PC-9 (cell line): ENCODE measurements around the gene CREBBP. TPM values are rescaled to one million over a fixed set of nuclear protein-coding genes. Genes with fewer than 3 reads are reported as not detected.

ENCODE experiments used
- BruUV-seq: library from RNA; stranded (reverse); fragments of 400-500 nt; replicated peaks from 2 replicates; lab custom pipeline; 2021; lab: Mats Ljungman, UMichigan
- CTCF ChIA-PET: fragments of 300-600 bp; sonication (Branson Sonifier 250); formaldehyde crosslinking; loops from one replicate; lab custom pipeline; 2022; ENCODE audit warnings: antibody characterized with exemption; lab: Charles Lee
- POLR2A ChIA-PET: fragments of 300-600 bp; sonication (Branson Sonifier 250); formaldehyde crosslinking; loops from one replicate; lab custom pipeline; 2022; ENCODE audit warnings: antibody characterized with exemption; ENCODE audit not compliant: unreplicated experiment; lab: Charles Lee
- DNase-seq, 2 experiments: peaks; one replicate each; pipeline versions ENCODE4 v3.0.0 to v3.0.0-alpha.2; 2015 to 2022; ENCODE audit warnings: mixed read lengths in 1 of 2
- H2AFZ ChIP-seq: fragments of 200-600 bp; sonication (generic); 2 replicates; pipeline ENCODE4 v1.8.1; 2017; ENCODE audit warnings: antibody characterized with exemption
- H3F3A ChIP-seq: fragments of 200-600 bp; sonication (generic); 2 replicates; pipeline ENCODE4 v1.8.1; 2017; ENCODE audit warnings: antibody characterized with exemption, mild to moderate bottlenecking, low read depth; ENCODE audit not compliant: insufficient read depth
- H3K27ac ChIP-seq: fragments of 200-600 bp; sonication (generic); 2 replicates; pipeline ENCODE4 v1.6.1; 2016; ENCODE audit warnings: mixed run types
- H3K27me3 ChIP-seq: fragments of 200-600 bp; sonication (generic); 2 replicates; pipeline ENCODE4 v1.6.1; 2016; ENCODE audit warnings: low read depth, mixed run types; ENCODE audit not compliant: insufficient read depth
- H3K36me3 ChIP-seq: fragments of 200-600 bp; sonication (generic); 2 replicates; pipeline ENCODE4 v1.6.1; 2016; ENCODE audit warnings: low read depth, mixed run types
- H3K4me1 ChIP-seq: fragments of 200-600 bp; sonication (generic); replicated peaks from 2 replicates; pipeline ENCODE4 v1.6.1; 2016; ENCODE audit warnings: mixed run types; ENCODE audit not compliant: insufficient read depth
- H3K4me2 ChIP-seq: fragments of 200-600 bp; sonication (generic); 2 replicates; pipeline ENCODE4 v1.6.1; 2017; ENCODE audit warnings: mixed run types
- H3K4me3 ChIP-seq: fragments of 200-600 bp; sonication (generic); 2 replicates; pipeline ENCODE4 v1.6.1; 2016; ENCODE audit warnings: mixed run types
- H3K79me2 ChIP-seq: fragments of 200-600 bp; sonication (generic); 2 replicates; pipeline ENCODE4 v1.6.1; 2017; ENCODE audit warnings: low read depth, mixed run types
- H3K9me2 ChIP-seq: fragments of 200-600 bp; sonication (generic); 2 replicates; pipeline ENCODE4 v1.8.1; 2017; ENCODE audit warnings: mild to moderate bottlenecking; ENCODE audit not compliant: insufficient read depth
- H3K9me3 ChIP-seq: fragments of 200-600 bp; sonication (generic); 2 replicates; pipeline ENCODE4 v1.8.1; 2016; ENCODE audit warnings: low read depth; ENCODE audit not compliant: insufficient read depth
- H4K20me1 ChIP-seq: fragments of 200-600 bp; sonication (generic); 2 replicates; pipeline ENCODE4 v1.8.1; 2017; ENCODE audit not compliant: insufficient read depth
- CTCF ChIP-seq: fragments of 200-600 bp; sonication (generic); conservative IDR thresholded peaks from 2 replicates; pipeline ENCODE4 v1.6.1; 2017; ENCODE audit warnings: mixed run types, antibody characterized with exemption, mild to moderate bottlenecking, moderate library complexity
- EZH2 ChIP-seq: fragments of 200-600 bp; sonication (generic); IDR thresholded peaks from 2 replicates; pipeline ENCODE4 v1.8.0; 2017; ENCODE audit warnings: antibody characterized with exemption, low read depth
- intact Hi-C: fragments of 100-400 bp; cut with micrococcal nuclease; formaldehyde crosslinking; loops from one replicate; pipeline ENCODE4 v1.10.0; 2022; ENCODE audit not compliant: unreplicated experiment
- total RNA-seq: library from RNA; stranded (reverse); gene quantifications from 2 replicates; pipeline ENCODE4 v1.2.3, GENCODE V29; 2021

The CREBBP gene
- total RNA-seq, 1 experiment from 2014 or later = 74.9 TPM

DNA sequence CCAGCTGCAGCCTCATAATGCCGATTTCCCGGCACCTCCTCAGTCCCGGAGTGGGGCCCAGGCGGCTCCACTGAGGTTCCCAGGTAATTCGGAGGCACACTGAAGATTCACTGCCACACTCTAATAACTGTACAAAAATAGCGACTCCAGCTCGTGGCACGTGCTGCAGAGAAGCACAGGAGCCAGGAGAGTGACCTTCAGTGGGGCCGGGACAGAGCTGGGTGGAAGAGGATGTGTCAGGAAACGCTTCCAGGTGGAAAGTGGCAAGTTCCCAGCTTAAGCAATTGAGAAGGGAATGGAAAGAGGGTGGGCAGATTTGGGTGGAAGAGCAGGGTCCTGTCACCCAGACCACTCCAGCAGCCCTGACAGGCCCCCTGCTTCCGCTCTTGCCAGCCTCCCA is 160.1 kb downstream of the CREBBP start:
- no peaks in the 10 kb centered on the region for H3K9me2 ChIP-seq
- BruUV-seq = no TSS peak
- 0 out of 2 replicates have a peak, but pooled peaks cover 3% of the 10 kb centered on the region for H4K20me1 ChIP-seq
- H3K9me3 ChIP-seq = no peaks in the 10 kb centered on the region
- intact Hi-C loops = no loop called here
- no peak overlapping the region for H3K4me3 ChIP-seq
- no peak overlapping the region for H2AFZ ChIP-seq
- CTCF ChIA-PET = no interaction called here
- no peaks in the 10 kb centered on the region for H3K27me3 ChIP-seq
- no peak overlapping the region for H3K4me2 ChIP-seq
- peaks cover 6% of the 10 kb centered on the region; the same call in 1 of the 2 replicates for H3F3A ChIP-seq
- H3K4me1 ChIP-seq = peaks cover 10% of the 10 kb centered on the region
- no peak for DNase-seq
- H3K79me2 ChIP-seq = peaks cover 18% of the 10 kb centered on the region
- no peak overlapping the region for H3K27ac ChIP-seq
- POLR2A ChIA-PET = no interaction called here
- TF ChIP-seq CTCF (no peak), EZH2 (no peak)
- no peaks in the 10 kb centered on the region for H3K36me3 ChIP-seq

DNA sequence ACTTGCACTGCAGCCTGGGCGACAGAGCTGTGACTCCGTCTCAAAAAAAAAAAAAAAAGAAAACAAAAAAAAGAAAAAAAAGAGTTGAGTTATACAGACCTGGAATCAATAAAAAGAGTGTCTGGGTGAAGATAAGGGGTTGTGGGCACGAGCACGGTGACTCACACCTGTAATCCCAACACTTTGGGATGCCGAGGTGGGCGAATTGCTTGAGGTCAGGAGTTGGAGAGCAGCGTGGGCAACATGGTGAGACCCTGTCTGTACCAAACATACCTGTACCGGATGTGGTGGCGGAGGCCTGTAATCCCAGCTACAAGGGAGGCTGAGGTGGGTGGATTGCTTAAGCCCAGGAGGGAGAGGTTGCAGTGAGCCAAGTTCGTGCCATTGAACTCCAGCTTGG is 161.9 kb downstream of the CREBBP start:
- H3K4me2 ChIP-seq = peak overlapping the region; percentile 88; the same call in 1 of the 2 replicates
- H3K9me2 ChIP-seq = no peaks in the 10 kb centered on the region
- no peaks in the 10 kb centered on the region for H3K9me3 ChIP-seq
- no peak overlapping the region for H2AFZ ChIP-seq
- peaks cover 36% of the 10 kb centered on the region for H3K79me2 ChIP-seq
- H3K27ac ChIP-seq = no peak overlapping the region
- TF ChIP-seq EZH2 (no peak), CTCF (no peak)
- POLR2A ChIA-PET = interaction anchor here (0.6 kb wide), 1 partner anchor 560 kb away, joined by 5 read pairs; no protein-coding TSS in a partner anchor
- peaks cover 15% of the 10 kb centered on the region for H4K20me1 ChIP-seq
- H3K36me3 ChIP-seq = no peaks in the 10 kb centered on the region
- intact Hi-C loops = no loop called here
- H3K4me1 ChIP-seq = peaks cover 10% of the 10 kb centered on the region
- CTCF ChIA-PET = no interaction called here
- DNase-seq = no peak
- no peaks in the 10 kb centered on the region; the same call in 1 of the 2 replicates for H3F3A ChIP-seq
- H3K4me3 ChIP-seq = no peak overlapping the region; the same call in 1 of the 2 replicates
- no TSS peak for BruUV-seq
- no peaks in the 10 kb centered on the region for H3K27me3 ChIP-seq

GRCh38 chr16:3718019-3718391 is 162.5 kb downstream of the CREBBP start:
- Histone ChIP-seq H3K36me3 (no peaks in the 10 kb centered on the region), H3K27me3 (no peaks in the 10 kb centered on the region), H3K79me2 (peaks cover 42% of the 10 kb centered on the region), H3K4me2 (peak overlapping the region; percentile 88), H2AFZ (peak overlapping the region; percentile 99), H3F3A (no peaks in the 10 kb centered on the region; the same call in 1 of the 2 replicates), H3K4me3 (peak overlapping the region; percentile 91), H3K4me1 (peaks cover 10% of the 10 kb centered on the region), H3K9me3 (no peaks in the 10 kb centered on the region), H4K20me1 (peaks cover 21% of the 10 kb centered on the region), H3K27ac (peak overlapping the region; percentile 50), H3K9me2 (no peaks in the 10 kb centered on the region)
- POLR2A ChIA-PET = interaction anchor here (0.6 kb wide), 1 partner anchor 559 kb away, joined by 5 read pairs; no protein-coding TSS in a partner anchor
- BruUV-seq = TSS peak; percentile 97
- intact Hi-C loops = no loop called here
- CTCF ChIA-PET = no interaction called here
- TF ChIP-seq CTCF (no peak), EZH2 (no peak)
- DNase-seq = no peak
